NCI-H226 (cell line): ENCODE measurements around the gene WDR27.
A peak's percentile ranks its signal among the peaks of the same experiment; 100 is the strongest.

ENCODE experiments used
- DNase-seq: peaks from one replicate; pipeline ENCODE4 v3.0.0-alpha.2; 2015

Gene WDR27

DNA sequence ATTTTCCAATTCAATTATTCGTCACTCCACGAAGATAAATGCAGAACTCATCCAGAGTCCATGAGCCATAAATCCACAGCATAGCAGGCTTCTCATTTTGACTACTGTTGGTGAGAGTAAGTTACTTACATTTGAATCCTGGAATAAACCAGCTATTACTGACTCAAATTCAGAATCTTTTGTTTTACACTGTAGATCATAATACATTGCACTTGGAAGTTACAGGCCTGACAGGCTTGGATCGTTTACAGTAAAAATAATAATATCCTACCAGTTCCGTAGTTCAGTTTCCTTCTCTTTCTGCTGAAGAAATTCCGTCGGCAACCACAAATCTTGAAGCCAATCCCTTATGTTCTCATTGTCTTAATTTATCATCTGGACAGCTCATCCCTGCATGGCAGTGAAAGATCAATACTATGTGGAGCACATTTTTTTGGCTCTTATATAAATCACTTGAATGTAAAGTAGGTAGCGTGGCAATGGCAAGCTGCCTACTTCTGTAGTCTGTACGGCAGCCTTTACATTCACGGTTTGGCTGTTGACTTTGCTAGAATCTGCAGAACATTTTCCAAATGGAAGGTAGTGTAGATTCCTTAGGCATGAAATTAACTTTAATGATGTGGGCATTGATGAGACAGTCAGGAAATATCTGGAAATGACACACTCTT, 142.9 kb downstream of the WDR27 start:
- DNase-seq = no peak

- DNase-seq = no peak
Observed at GRCh38 chr6:169558378-169558773, 143.5 kb downstream of the WDR27 start.

GRCh38 chr6:169557887-169558286, 143.9 kb downstream of the WDR27 start:
- no peak for DNase-seq

DNA sequence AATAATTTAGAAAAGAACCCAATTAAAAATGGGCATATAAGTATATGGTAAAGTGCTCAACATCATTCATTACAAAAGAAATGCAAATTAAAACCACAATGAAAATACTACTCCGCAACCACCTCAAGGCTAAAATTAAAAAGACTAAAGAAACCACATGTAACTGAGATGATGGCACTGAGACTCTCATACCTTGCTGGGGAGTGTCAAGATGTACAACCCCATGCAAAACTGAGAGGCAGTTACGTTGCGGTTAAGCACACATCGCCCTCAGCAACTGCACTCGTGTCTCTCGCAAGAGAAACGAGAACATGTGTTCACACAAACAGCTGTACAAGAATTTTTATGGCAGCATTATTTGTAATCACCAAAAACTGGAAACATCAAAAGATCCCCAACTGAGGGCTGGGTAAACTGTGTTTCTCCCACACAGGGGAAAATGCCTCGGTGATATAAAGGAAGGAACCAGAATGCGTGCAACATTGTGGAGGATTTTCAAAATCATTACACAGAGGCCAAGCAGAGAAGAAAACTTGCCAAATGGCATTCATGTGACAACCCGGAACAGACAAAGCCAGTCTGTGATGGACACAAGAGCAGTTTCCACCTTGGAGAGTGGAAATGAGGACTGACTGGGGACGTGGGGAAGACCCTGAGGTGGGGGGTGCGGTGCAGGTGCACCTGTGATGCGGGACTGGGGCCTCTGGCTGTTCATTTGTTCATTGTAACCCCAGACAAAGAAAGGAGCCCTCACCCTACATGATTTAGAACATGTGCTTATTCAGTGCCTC, 144.9 kb downstream of the WDR27 start:
- DNase-seq = no peak

GRCh38 chr6:169555971-169556617, 145.7 kb downstream of the WDR27 start:
- DNase-seq = no peak

- DNase-seq = no peak
Observed at GRCh38 chr6:169545982-169546381, 155.8 kb downstream of the WDR27 start.

GRCh38 chr6:169543704-169544103, 158.1 kb downstream of the WDR27 start:
- no peak for DNase-seq

DNA sequence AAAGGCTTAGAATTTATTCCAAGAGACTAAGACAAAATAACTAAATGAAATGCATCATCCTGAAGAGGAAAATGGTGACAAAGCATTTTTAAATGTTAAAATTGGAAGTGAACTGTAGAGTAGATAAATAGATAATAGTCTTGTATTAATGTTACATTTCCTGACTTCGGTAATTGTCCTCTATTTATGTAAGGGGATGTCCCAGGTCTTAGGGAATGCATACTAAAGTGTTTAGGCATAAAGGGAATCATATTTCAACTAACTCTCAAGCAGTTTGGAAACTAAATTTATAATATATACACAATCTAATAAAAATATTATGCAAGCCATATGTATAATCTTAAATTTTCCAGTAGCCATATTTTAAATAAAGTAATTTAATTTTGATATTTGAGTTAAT, 159.3 kb downstream of the WDR27 start:
- no peak for DNase-seq

DNA sequence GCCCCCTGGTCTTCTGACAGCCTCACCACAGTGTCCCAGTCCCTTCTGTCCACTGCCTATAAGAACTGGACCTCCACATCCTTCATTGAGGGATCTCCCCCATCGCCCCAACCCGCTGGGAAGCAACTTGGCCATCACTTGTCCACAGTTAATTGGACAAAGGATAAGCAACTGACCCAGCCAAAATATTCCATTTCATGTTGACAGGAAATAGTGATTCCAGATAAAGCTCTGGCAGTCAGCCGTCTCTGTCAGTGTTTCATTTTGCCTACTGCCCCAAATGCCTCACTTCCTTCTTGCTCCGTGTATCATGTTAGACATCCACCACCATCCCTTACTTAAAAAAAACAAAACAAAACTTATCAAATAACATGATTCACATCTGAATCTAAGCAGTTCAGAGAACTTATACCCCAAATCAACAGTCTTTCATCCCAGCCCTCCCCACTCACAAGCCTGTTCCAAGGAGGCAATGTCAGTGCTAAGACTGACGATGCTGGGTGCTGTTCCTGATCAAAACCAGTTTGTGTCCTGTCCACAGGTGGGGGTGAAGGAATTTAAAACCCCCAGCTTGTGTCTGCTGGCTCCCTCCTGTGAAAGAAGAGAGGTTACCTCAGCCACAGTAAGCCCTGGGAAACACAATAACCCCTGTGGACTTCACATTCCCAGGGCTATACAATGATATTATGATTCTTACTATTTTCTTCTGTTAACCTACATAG, 162.5 kb downstream of the WDR27 start:
- DNase-seq = peak; percentile 21

GRCh38 chr6:169536446-169537170, 165.2 kb downstream of the WDR27 start:
- DNase-seq = peak; percentile 27

- DNase-seq = no peak
Observed at GRCh38 chr6:169534039-169534421, 167.8 kb downstream of the WDR27 start.

- DNase-seq = no peak
Observed at GRCh38 chr6:169533301-169534038, 168.4 kb downstream of the WDR27 start.

DNA sequence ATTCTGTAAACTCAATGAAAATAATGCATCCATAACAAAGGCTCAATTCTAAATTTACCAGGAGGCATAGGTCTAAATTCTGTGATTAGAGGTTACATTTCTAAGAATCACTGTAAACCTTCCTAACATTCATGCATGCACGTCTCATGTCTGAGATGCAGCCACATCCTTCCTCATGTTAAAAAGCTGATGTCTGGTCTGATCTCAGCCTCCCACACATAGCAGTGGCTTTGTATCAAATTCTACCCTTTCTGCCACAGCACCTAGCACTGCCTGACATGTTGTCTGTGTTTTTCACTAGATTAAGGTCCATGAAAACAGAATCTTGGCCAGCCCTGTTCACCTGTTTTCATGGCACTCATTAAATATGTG, 171.1 kb downstream of the WDR27 start:
- DNase-seq = no peak

- no peak for DNase-seq
Observed at GRCh38 chr6:169529931-169530751, 171.7 kb downstream of the WDR27 start.

GRCh38 chr6:169528755-169529154, 173.1 kb downstream of the WDR27 start:
- no peak for DNase-seq

- no peak for DNase-seq
Observed at GRCh38 chr6:169527306-169527705, 174.5 kb downstream of the WDR27 start.

- no peak for DNase-seq
Observed at GRCh38 chr6:169521825-169522224, 180.0 kb downstream of the WDR27 start.

GRCh38 chr6:169520104-169520503, 181.7 kb downstream of the WDR27 start:
- DNase-seq = peak; percentile 52

DNA sequence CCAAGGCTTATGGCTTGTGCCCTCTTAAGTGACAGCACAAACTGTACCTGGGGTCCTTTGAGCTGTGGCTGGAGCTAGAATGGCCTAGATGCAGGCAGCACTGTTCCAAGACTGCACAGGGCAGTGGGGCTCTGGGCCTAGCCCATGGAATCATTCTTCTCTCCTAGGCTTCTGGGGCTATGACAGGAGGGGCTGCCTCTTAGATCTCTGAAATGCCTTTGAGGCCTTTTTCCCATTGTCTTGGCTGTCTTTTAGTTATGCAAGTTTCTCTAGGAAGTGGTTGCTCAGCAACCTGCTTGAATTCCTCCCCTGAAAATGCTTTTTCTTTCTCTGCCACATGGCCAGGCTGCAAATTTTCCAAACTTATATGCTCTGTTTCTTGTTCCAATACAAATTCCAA, 183.4 kb downstream of the WDR27 start:
- no peak for DNase-seq

DNA sequence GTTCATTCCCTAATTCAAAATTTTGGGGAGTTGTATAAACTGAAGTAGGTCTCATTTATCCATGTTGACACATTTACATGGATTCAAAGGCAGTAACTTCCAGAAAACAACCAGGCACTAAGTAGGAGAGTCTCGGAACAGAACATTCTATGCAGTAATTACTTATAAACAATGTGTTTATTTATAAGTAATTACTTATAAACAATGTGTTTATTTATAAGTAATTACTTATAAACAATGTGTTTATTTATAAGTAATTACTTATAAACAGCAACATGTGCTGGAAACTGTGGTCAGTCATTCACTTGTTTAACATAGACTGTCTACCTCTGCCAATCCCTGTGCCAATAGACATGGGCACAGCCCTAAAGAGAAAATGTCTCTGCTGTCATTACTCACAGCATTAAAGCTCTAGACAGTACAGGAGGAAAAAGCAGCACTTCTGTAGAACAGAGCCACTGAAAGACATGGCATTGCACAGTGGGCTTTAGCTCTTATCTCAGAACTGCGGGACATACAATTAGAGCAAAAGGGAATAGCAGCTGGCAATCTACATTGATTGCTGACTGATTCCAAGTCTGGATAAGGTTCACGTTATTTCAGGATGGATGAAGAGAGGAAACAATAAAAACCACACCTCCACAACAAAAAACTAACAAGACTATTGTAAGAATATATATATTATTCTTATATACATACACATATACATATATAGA, 188.2 kb downstream of the WDR27 start:
- no peak for DNase-seq
